HG03460 (cell line): ENCODE measurements around the gene CIPC.
A peak's percentile ranks its signal among the peaks of the same experiment; 100 is the strongest.

ENCODE experiments used
- ATAC-seq: cut with Tn5 transposase; IDR thresholded peaks from one replicate; pipeline ENCODE4 v1.9.1; 2021; ENCODE audit not compliant: unreplicated experiment

CIPC gene

GRCh38 chr14:77125281-77125801 lies 27.3 kb downstream of the CIPC start:
- ATAC-seq = no peak

DNA sequence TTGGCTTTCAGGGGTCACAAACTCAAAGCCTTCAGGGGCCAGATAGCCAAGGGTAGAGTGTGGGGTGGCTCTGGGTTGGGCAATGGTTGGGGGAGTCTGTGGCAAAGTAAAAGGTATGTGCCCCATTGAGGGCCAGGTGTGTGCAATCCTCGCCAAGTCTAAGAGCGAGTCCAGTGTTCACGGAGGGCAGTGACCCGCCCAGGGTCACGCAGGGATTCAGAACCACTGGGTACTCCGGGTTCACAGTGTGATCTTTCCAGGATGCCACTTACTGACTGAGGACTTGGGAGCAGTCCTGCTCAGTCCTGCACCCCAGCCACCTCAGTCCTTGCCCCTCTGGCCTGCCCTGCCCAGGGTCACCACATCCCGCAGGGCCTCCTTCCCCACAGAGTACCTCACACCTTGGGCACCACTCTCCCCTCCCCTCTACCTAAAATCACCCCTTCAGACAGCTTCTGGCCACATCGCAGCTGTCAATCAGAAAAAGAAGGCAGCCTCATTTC lies 27.8 kb downstream of the CIPC start:
- ATAC-seq = no peak

GRCh38 chr14:77126461-77126990 lies 28.5 kb downstream of the CIPC start:
- ATAC-seq = no peak

- ATAC-seq = no peak
Observed at GRCh38 chr14:77128414-77128891, 30.4 kb downstream of the CIPC start.

DNA sequence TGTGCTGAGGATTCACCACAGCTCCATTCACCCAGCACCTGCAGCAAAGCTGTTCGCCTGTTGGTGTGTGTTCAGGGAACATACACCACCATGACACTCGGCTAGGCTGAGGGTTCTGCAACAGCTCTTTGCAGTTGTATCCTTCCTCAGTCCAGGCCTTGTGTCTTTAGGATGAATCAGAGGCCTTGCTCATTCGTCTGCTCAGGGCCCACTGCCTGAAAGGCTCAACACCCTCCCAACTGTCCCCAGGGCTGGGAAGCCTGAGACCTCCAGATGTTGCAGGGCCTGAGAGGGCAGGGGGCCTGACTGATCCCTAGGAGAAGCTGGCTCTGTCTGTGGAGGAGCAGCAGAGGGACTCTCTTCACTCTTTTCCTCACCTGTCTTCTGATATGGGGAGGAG lies 32.3 kb downstream of the CIPC start:
- ATAC-seq = no peak

- no peak for ATAC-seq
Observed at GRCh38 chr14:77131206-77131605, 33.1 kb downstream of the CIPC start.

DNA sequence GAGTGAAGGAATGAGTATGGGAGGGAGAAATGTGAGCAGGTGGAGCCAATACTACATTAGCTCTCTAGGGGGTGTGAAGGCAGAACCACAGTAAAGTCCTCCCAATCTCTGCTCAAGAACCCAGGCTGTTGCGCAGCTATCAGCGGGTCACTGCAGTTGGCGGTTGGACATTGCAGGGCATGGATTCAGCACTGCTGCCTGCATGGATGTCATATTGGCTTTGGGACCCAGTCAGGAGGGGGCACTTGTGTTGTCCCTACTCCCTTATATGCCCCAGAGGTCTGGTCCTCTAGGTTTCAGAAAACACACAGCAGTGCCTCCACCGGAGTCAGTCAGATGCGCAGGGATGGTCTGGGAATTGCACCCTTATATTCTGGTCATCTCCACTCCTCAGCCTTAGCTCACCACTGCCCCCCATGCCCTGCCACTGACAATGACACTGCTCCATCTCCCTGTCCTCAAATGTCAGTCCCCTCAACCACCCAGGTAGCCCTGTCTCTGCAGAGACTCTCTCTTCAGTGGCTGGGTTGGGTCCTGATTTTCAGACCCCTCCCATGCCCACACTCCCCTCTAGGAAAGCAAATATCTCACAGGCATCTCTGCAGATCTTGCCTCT lies 33.9 kb downstream of the CIPC start:
- ATAC-seq = no peak

- peak; percentile 59 for ATAC-seq
Observed at GRCh38 chr14:77133720-77134338, 35.8 kb downstream of the CIPC start.

GRCh38 chr14:77139022-77139421 lies 41.0 kb downstream of the CIPC start:
- no peak for ATAC-seq

DNA sequence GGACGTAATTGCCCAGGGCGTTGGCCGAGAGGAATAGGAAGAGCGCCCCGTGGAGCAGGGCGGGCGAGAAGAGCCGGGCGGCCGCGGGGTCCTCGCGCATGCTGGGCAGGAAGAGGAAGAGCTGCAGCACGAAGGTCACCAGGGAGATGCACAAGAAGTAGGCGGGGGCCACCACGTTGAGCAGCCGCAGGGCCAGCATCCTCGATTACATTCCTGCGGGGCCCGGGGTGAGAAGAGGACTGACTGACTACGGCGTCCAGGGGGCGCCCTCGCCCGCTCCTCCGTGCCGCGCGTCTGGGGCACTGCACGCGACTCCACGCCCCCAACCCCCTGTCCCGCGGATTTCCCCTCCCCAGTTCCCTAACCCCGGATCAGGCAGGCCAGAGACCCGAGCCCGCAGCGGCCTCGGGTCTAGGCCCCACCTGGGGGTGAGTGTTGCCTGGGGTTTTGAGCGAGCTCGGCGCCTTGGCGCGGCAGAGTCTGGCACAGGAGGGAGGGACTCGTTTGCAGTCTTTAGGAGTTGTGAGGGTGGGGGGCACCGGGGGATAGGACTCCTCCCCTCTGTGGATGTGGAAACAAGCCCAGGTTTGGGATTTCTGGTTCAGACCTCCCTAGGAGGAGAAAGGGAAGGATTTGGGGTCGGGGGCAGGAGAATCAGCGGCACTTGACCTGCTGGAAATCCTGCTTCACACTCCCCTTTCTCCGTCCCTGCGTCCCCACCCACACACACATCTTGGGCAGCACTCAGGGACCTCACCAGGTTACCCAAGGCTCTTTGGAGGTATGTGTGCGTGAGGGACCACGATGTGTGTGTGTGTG lies 41.7 kb downstream of the CIPC start:
- no peak for ATAC-seq

DNA sequence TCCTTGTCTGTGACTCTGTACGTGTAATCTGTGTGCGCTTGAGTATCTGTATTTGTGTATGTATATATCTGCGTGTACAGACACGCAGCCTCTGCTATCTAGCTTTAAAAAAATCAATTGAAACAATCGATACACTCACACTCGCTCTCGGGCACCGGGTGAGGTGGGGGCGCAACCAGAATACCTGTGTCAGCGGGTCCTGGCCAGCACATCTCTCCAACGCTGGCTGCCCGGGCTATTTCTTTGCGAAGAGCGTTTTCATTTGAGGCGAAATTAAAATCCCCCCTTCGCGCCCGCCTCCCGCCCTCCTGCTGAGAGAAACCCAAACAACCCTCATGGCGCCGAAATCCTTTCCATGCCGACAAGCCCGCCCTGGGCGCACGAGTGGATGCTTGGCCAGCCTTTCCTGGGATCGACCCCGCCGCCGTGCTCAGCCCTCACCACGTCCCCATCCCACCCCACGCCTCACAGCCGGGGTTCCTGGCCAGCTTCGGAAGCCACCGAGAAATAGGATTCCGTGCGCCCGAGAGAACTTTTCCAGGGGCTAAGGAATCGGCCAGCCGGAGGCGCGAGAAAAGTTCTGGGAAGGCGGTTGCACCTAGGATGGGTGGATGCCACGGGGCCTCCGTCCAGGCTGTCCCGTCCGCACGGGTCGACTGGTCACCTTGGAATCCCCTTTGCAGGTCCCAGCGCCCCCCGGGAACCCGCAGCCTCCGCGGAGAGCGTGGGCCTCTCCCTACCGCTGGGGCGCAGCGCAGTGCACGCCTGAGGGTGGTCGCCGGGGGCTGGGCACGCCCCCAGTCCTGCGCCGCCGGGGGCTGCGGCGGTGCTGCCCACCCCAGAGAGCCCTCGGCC lies 42.5 kb downstream of the CIPC start:
- ATAC-seq = no peak

DNA sequence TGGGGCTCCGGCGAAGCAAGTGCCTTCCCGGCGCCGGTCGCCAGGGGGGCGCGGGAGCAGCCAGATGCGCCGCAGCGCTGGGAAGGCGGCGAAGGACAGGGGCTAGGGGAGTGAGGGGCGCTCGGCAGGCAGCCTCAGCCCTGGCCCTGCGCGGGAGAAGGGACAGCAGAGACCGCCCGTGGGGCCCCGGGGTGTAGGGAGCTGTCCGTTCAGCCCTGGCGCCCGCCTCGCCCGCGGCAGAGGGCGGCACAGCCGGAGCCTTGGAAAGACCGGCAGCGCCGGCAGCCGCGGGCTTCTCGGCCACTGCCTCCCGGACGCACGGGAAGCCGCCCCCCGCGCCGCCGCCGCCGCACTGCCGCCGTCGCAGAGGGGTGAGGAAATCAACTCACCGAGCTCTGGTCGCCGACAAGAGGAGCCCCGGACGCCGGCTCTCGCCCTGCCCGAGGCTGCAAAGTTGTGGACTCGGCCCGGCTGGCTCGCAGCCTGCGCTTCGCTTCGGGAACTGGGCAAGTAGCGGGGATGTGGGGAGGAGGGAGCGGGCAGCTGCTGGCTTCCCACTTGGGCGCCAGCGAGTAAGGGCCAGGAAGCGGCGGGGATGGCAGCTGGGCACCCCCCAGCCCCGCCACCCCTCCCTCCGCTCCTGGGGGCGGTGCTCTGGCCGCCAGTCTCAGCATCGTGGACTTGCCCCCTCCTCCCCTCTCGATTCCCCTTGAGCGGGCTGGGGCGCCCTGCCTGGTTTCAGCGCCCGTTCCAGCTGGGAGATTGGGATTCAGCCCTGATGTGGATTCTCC lies 43.4 kb downstream of the CIPC start, which contains the start of gene ZDHHC22:
Gene ZDHHC22, minus strand, starts transcription at position 578 of the 791 bp plus-strand sequence. CDS start 2,053 bp downstream, outside the sequence.
- no peak for ATAC-seq

DNA sequence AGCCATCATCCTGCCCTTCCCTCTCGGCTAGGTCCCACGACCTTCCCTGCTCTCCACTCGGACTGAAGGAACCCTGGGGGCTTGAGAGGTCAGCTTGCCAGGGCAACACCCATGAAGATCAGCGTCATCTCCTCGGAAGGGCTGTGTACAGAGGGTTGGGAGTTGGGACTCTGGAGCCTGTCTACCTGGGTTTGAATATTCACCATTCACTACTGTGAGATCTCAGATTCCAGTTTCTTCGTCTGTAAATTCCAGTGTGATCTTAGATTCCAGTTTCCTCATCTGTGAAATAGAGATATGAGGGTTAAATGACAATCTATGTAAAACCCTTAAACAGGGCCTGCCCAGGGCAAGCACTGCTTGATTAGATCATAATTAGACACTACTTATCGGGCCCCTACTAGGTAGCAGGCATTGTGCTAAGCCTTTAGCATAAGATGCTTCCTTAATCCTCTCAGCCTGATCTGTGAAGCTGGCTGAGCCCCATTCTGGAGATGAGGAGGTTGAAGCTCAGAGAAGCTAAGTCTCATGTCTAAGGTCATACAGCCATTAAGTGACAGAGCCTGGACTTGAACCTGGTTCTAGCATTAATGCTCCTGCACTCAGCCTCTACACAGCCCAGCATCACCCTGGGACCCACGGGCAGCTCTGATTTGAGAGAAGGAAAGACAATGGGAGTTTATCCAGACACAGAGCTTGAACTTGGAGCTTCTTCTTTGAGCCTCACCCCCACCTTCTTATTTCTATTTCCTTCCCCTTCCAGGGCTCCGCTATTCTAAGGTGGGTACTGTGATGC lies 44.1 kb downstream of the CIPC start:
- no peak for ATAC-seq

DNA sequence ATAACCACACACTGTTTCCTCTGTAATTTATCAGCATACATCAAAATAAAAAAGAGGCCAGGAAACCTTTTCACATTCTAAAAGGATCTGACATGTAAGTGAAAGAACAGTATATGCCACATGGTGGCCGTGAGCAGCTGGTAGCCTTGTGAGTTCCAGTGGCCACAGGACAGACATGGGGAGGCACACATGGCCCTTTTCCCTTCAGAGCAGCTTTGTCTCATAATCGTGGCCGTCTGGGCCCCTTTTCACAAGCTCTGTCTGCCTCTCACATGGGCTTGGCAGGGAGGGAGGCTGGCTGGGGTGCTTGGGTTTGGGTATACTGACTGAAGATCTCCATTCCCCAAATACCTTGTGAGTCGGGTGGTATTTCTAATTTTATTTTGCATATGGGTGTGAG lies 45.0 kb downstream of the CIPC start:
- ATAC-seq = no peak

DNA sequence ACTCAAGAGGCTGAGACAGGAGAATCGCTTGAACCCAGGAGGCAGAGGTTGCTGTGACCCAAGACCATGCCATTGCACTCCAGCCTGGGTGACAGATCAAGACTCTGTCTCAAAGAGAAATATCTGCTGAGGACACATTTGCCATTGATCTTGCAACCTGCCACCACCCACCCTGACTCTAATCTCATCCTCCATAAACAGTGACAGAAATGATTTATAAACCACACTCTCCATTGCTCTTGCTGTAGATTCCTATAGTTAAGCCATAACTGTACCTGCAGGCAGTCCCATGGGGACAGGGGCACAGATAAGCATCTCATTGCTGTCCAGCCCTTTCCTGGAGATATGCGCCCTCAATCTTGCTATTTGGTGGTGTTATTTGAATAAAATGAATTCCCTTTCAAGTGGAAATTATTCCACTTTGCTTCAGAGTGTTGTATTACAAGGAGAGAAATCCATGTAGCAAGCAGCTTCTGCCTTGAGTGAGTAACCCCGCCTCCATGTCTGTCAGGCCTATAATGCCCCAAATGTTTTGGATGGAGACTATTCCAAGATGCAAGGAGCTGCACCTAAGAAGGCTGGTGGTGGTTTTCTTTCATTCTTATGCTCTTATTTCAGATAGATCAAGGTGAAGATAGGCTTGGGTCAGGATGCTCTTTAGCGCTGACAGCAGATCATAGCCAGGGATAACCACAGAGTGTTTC lies 46.5 kb downstream of the CIPC start:
- ATAC-seq = no peak

- no peak for ATAC-seq
Observed at GRCh38 chr14:77145975-77146740, 48.1 kb downstream of the CIPC start.

DNA sequence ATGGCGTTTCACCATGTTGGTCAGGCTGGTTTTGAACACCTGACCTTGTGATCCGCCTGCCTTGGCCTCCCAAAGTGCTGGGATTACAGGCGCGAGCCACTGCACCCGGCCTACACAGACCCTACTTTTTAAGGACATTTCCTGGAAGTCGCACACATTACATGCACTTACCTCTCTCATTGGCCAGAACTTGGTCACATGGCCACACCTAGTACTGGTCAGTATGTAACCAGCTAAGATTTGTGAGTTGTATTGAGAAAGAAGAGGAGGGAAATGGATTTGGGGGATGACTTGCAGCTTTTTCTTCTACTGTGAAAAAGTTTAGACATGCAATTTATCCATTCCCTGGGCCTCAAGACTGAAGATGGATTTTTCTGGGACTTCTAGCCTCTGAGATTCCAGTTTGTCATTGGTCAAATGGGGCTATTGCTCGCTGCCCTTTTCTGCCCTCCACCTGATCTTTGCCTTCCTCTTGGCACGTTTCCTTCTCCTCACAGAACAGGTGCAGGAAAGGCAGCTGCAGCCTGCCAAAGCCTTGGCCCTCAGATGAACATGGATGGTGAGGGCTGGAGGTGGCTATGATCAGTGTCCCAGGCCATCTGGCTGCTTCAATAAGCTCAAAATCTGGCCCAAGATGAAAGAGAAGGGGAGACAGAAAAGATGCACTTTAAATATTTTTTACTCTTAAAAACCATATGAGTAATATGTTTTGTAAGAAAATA lies 50.6 kb downstream of the CIPC start:
- ATAC-seq = no peak
